Fibroblast of the conjunctiva (primary cell): ENCODE measurements around the gene GNG8.

ENCODE experiments used
- DNase-seq: peaks from one replicate; pipeline ENCODE4 v3.0.0-alpha.2; 2010; ENCODE audit warnings: low read depth

GNG8 gene

GRCh38 chr19:46601318-46602224 lies 34.4 kb downstream of the GNG8 start, which contains the start of gene CALM3:
TSS of gene CALM3 (plus strand) at chr19:46601330. CDS start at chr19:46601435, 105 bp downstream.
- DNase-seq, result no peak

DNA sequence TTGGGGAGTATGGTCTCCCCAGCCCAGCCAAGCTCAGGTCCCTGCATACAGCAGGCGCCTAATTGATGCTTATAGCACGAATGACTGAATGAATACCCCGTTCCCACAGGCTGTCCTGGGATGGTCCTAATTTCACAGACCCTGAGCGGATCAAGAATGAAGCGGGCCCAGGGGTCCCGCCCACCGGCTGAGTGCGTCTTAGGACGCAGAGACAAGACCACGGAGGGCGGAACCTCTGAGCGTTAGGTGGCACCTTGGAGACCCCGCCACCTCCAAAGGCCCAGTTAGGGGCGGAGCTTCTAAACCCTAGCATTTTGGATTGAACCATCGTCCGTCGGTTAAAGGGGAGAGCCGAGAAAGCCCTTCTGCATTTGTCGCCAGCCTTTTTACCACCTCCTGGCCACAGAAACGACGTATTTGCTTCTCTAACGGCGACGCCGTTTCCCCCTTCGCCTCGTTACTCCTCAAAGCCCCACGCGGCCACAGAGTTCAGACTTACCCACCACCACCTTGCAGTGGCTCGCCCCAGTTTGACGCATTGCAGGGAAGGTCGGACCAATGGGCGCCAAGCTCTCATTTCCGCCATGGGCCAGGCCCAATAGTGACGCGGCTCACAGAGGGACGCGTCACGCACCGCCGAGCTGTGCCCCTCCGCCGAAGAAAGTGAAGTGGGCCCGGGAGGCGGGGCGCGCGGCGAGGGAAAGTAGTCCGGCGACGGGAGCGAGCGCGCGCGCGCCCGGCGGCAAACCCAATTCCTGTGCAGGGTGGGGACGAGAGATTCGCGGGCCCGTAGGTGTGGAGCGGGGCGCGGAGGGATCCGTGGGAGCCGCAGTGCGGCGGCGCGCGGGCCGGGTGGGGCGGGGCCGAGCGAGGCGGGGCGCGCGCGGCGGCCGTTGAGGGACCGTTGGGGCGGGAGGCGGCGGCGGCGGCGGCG lies 35.4 kb downstream of the GNG8 start:
- DNase-seq, result peak; percentile 93

DNA sequence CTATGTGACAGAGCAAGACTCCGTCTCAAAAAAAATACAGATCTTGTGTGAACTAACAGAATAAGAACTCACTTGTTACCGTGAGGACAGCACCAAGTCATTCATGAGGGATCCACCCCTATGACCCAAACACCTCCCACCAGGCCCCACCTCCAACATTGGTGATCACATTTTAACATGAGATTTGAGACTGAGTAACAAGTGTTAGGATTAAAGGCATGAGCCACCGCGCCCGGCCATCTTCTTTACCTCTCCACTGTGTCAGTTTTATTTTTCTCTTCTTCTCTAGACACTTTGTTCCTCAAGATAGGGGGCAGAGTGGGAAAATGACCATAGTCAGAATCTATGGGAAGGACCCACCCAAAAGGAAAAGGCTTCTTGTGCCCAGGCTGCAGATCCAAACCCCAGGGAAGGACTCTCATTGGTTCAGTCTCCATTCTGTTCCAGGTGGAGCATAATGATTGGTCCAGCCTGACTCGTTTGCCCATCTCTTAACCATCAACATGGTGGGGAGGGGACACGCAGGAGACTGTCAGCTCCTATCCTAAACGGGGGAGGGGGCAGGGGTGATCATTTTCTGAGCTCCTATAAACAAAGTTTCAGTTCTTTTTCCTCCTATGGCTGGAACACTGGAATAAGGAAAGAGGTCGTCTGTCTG lies 36.2 kb downstream of the GNG8 start:
- no peak for DNase-seq

DNA sequence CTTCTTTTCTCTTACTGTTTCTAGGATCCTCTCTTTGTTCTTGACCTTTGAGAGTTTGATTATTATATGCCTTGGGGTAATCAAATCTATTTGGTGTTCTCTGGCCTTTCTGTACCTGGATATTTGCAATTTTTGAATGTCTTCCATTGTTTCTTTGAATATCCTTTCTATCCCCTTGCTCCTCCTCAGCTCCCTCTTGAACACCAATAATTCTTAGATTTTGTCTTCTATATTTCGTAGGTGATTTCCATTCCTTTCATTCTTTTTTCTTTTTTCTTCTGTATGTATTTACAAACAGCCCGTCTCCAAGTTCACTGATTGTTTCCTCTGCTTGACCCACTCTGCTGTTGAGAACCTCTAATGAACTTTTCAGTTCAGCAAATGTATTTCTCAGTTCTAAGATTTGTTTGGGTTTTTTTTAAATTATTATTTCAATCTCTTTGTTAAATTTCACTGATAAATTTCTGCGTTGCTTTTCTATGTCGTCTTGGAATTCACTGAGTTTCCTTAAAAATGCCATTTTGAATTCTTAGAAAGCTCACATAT lies 37.6 kb downstream of the GNG8 start:
- DNase-seq, result no peak

DNA sequence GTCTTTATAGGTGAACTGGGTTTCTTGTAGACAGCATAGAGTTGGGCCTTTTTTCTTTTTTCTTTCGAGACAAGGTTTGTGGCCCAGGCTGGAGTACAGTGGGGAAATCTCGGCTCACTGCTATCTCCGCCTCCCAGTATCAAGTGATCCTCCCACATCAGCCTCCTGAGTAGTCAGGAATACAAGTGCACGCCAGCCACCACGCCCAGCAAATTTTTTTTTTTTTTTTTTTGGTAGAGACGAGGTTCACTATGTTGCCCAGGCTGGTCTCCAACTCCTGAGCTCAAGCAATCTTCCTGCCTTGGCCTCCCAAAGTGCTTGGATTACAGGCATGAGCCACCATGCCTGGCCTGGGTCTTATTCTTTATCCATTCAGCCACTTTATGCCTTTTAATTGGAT lies 40.0 kb downstream of the GNG8 start:
- DNase-seq, result no peak

- DNase-seq, result no peak
Observed at GRCh38 chr19:46591870-46592269, 44.1 kb downstream of the GNG8 start.

- no peak for DNase-seq
Observed at GRCh38 chr19:46591254-46591653, 44.7 kb downstream of the GNG8 start.

- no peak for DNase-seq
Observed at GRCh38 chr19:46587861-46588260, 48.1 kb downstream of the GNG8 start.

GRCh38 chr19:46586294-46586693 lies 49.7 kb downstream of the GNG8 start:
- no peak for DNase-seq

- DNase-seq, result no peak
Observed at GRCh38 chr19:46585539-46585938, 50.5 kb downstream of the GNG8 start.
